ENCODE results near the gene POLR2E. TPM values are rescaled to one million over a fixed set of nuclear protein-coding genes. Genes with fewer than 3 reads are reported as not detected.

Gene POLR2E
- total and polyA plus RNA-seq, 9 of the 15 experiments (the other 6 are each of a cell fraction or from before 2014, with no cell fraction given) = 3.4 to 413 (median 244) TPM

DNA sequence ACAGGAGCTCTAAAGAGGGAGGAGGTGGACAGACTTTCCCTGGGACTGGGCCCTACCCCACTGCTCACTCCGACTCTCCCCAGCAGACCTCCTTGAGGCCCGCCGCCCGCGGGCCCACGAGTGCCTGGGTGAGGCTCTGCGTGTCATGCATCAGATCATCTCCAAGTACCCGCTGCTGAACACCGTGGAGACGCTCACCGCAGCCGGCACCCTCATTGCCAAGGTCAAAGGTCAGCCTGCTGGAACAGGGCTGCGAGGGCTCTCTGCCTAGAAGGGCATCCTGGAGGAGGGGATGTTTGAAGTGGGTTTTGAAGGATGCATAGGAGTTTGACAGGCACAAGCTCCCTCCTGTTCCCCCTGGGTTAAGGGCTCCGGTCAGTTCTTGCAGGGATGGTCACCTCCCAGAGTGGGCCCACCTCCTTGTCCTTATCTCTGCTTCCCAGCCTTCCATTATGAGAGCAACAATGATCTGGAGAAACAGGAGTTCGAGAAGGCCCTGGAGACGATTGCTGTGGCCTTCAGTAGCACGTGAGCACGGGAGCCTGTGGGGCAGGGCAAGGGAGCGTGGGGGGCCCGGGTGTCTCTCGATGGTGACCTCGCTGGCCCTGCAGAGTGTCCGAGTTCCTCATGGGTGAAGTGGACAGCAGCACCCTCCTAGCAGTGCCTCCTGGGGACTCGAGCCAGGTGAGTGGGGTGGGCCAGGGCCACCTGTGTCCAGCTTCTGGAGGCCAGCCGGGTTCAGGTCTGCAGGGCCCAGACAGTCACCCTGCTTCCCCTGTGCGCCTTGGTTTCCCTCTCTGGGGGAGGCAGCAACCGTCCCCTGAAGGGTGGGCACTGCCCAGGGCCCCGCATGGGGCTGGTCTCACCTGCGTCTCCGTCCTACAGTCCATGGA lies 21.9 kb downstream of the POLR2E start (continued):
- TF ChIP-seq RCOR1 (IDR thresholded peaks at IDR 0.05; ENCODE audit: borderline replicate concordance in 1 of 2, low read depth in 2 of 2, low read length in 2 of 2) = peak in 1 of 2 experiments; percentile 43; a peak in 1 of 4 replicates
- TF ChIP-seq, protein P1, sequence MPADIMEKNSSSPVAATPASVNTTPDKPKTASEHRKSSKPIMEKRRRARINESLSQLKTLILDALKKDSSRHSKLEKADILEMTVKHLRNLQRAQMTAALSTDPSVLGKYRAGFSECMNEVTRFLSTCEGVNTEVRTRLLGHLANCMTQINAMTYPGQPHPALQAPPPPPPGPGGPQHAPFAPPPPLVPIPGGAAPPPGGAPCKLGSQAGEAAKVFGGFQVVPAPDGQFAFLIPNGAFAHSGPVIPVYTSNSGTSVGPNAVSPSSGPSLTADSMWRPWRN (IDR thresholded peaks at IDR 0.05; ENCODE audit: low read depth) = no peak
- TF ChIP-seq SMARCA4 (IDR thresholded peaks at IDR 0.05) = peak; percentile 69
- TF ChIP-seq CBFA2T2 (conservative IDR thresholded peaks at IDR 0.05) = peak; percentile 66
- peak; percentile 34 for TF ChIP-seq MAX (CRISPR knock-in tag; IDR thresholded peaks at IDR 0.05)
- TF ChIP-seq JUND (IDR thresholded peaks at IDR 0.05; ENCODE audit: borderline replicate concordance, low read depth, low read length) = no peak
- peak; percentile 34; the same call in 1 of the 3 replicates for TF ChIP-seq JUND (tag; IDR thresholded peaks at IDR 0.05; ENCODE audit: borderline replicate concordance, low read depth, low read length)
- no peak for TF ChIP-seq NFATC3 (IDR thresholded peaks at IDR 0.05)
- TF ChIP-seq, protein P2, sequence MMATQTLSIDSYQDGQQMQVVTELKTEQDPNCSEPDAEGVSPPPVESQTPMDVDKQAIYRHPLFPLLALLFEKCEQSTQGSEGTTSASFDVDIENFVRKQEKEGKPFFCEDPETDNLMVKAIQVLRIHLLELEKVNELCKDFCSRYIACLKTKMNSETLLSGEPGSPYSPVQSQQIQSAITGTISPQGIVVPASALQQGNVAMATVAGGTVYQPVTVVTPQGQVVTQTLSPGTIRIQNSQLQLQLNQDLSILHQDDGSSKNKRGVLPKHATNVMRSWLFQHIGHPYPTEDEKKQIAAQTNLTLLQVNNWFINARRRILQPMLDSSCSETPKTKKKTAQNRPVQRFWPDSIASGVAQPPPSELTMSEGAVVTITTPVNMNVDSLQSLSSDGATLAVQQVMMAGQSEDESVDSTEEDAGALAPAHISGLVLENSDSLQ (IDR thresholded peaks at IDR 0.05) = peak; percentile 36; the same call in 1 of the 2 replicates
- peak; percentile 35; the same call in 1 of the 2 replicates for TF ChIP-seq USF2 (CRISPR knock-in tag; IDR thresholded peaks at IDR 0.05)
- TF ChIP-seq ZSCAN29 (IDR thresholded peaks at IDR 0.05) = no peak
- no peak for TF ChIP-seq GABPB2 (CRISPR knock-in tag; conservative IDR thresholded peaks at IDR 0.05)
- TF ChIP-seq SMARCA5 (IDR thresholded peaks at IDR 0.05) = no peak
- TF ChIP-seq ZC3H4 (CRISPR knock-in tag; IDR thresholded peaks at IDR 0.05; ENCODE audit: borderline replicate concordance) = peak; percentile 56; the same call in 1 of the 2 replicates
- peak; percentile 22 for TF ChIP-seq SAP30 (IDR thresholded peaks at IDR 0.05; ENCODE audit: borderline replicate concordance, insufficient read depth, low read depth, low read length, poor library complexity, severe bottlenecking)
- peak; percentile 62 for TF ChIP-seq SP1 (CRISPR knock-in tag; IDR thresholded peaks at IDR 0.05)
- peak; percentile 59; the same call in 1 of the 2 replicates for TF ChIP-seq LEF1 (IDR thresholded peaks at IDR 0.05)
- 0 out of 4 replicates have a peak, but pooled peaks of 1 of the 2 experiments have one; percentile 15 for TF ChIP-seq TBL1XR1 (IDR thresholded peaks at IDR 0.05; ENCODE audit: low read length in 2 of 2)

All from K562 (cell line).